Activated CD8-positive, alpha-beta T cell treated with anti-CD3 and anti-CD28 coated beads for 36 hours (primary cell): Measurements from ENCODE around the gene SLC4A2. TPM values are rescaled to one million over a fixed set of nuclear protein-coding genes. Genes with fewer than 3 reads are reported as not detected.
"Not testable (repeated sequence)": the region's sequence is repeated elsewhere in the genome, so short reads cannot be mapped to it uniquely, and the experiment has no call there.

ENCODE experiments used
- ATAC-seq: fragments of 200-7000 bp; cut with Tn5 transposase; one replicate; pipeline ENCODE4 v1.10.0; 2021; ENCODE audit warnings: mild to moderate bottlenecking, moderate library complexity
- CTCF ChIA-PET: fragments of 350-600 bp; sonication (Branson Sonifier 250); formaldehyde crosslinking; loops from one replicate; lab custom pipeline; 2021; ENCODE audit warnings: antibody characterized with exemption; lab: Charles Lee
- POLR2A ChIA-PET: fragments of 350-600 bp; sonication (Branson Sonifier 250); formaldehyde crosslinking; loops from one replicate; lab custom pipeline; 2021; ENCODE audit warnings: antibody characterized with exemption; lab: Charles Lee
- DNase-seq: peaks from one replicate; pipeline ENCODE4 v3.0.0-alpha.2; 2020
- H3K27ac Mint-ChIP-seq: one replicate; pipeline ENCODE4 v1.8.0; 2021; ENCODE audit warnings: mild to moderate bottlenecking, mixed read lengths
- H3K27me3 Mint-ChIP-seq: one replicate; pipeline ENCODE4 v1.8.0; 2021; ENCODE audit warnings: mixed read lengths
- H3K36me3 Mint-ChIP-seq: one replicate; pipeline ENCODE4 v1.8.0; 2021; ENCODE audit warnings: low read depth, mixed read lengths
- H3K4me1 Mint-ChIP-seq: one replicate; pipeline ENCODE4 v1.8.0; 2021; ENCODE audit warnings: low read depth, mixed read lengths
- H3K4me3 Mint-ChIP-seq: one replicate; pipeline ENCODE4 v1.8.0; 2021; ENCODE audit warnings: mild to moderate bottlenecking, moderate library complexity, mixed read lengths
- H3K9me3 Mint-ChIP-seq: one replicate; pipeline ENCODE4 v1.8.0; 2021; ENCODE audit warnings: mixed read lengths
- CTCF ChIP-seq: fragments of 200-600 bp; IDR thresholded peaks from one replicate; pipeline ENCODE4 v1.8.0; 2022; ENCODE audit warnings: antibody characterized with exemption, mild to moderate bottlenecking
- intact Hi-C: fragments of 100-400 bp; cut with micrococcal nuclease; formaldehyde crosslinking; loops from one replicate; pipeline ENCODE4 v1.10.0; 2022
- total RNA-seq, 2 experiments: library from RNA; stranded (reverse); gene quantifications; one replicate each; pipeline ENCODE4 v1.2.3, GENCODE V29; 2021

Gene SLC4A2
- total RNA-seq, 2 experiments from 2014 or later, result 42.7 to 46.1 TPM

GRCh38 chr7:151011097-151011409 is 48.3 kb upstream of the SLC4A2 start:
- intact Hi-C loops, result no loop called here
- ATAC-seq (no peak), DNase-seq (no peak)
- TF ChIP-seq CTCF, result no peak
- CTCF ChIA-PET, result interaction anchor here (0.8 to 4.3 kb wide), 12 partner anchors 7 to 134 kb away, joined by 3 to 58 read pairs (median 12); partner anchors contain the start of gene AGAP3
- POLR2A ChIA-PET, result interaction anchor here (0.7 to 2.2 kb wide), 4 partner anchors 13 to 48 kb away, joined by 3 to 8 read pairs (median 4); partner anchors contain the start of genes ABCB8 and SLC4A2
- H3K9me3 Mint-ChIP-seq, result no peaks in the 10 kb centered on the region
- no peaks in the 10 kb centered on the region for H3K27me3 Mint-ChIP-seq
- peaks cover 68% of the 10 kb centered on the region for H3K4me1 Mint-ChIP-seq
- peak overlapping the region; percentile 63 for H3K4me3 Mint-ChIP-seq
- peak overlapping the region; percentile 84 for H3K27ac Mint-ChIP-seq
- peaks cover 14% of the 10 kb centered on the region for H3K36me3 Mint-ChIP-seq

GRCh38 chr7:151011616-151012015 is 47.8 kb upstream of the SLC4A2 start:
- ATAC-seq, H3K4me3 Mint-ChIP-seq, DNase-seq, H3K9me3 Mint-ChIP-seq, H3K27ac Mint-ChIP-seq, H3K27me3 Mint-ChIP-seq, intact Hi-C loops: not testable (repeated sequence)
- ChIA-PET POLR2A (interaction anchor here (0.7 to 2.2 kb wide), 3 partner anchors 17 to 32 kb away, joined by 3 to 8 read pairs (median 4); partner anchors contain the start of gene ABCB8), CTCF (interaction anchor here (1.0 to 3.6 kb wide), 4 partner anchors 11 to 113 kb away, joined by 3 to 28 read pairs (median 10); no protein-coding TSS in a partner anchor)
- peaks cover 72% of the 10 kb centered on the region for H3K4me1 Mint-ChIP-seq
- peaks cover 14% of the 10 kb centered on the region for H3K36me3 Mint-ChIP-seq

GRCh38 chr7:151012031-151012692 is 47.2 kb upstream of the SLC4A2 start:
- Mint-ChIP-seq H3K27me3 (no peaks in the 10 kb centered on the region), H3K27ac (peak overlapping the region; percentile 50), H3K4me3 (peak overlapping the region; percentile 1), H3K36me3 (peaks cover 14% of the 10 kb centered on the region), H3K4me1 (peaks cover 76% of the 10 kb centered on the region), H3K9me3 (no peaks in the 10 kb centered on the region)
- intact Hi-C loops, result no loop called here
- CTCF ChIA-PET, result interaction anchor here (0.9 to 8.6 kb wide), 7 partner anchors 10 to 114 kb away, joined by 3 to 73 read pairs (median 6); partner anchors contain the start of gene ABCB8
- POLR2A ChIA-PET, result interaction anchor here (0.7 to 2.2 kb wide), 4 partner anchors 10 to 33 kb away, joined by 3 to 8 read pairs (median 4); partner anchors contain the start of gene ABCB8
- DNase-seq (no peak), ATAC-seq (no peak)
- no peak for TF ChIP-seq CTCF

- Mint-ChIP-seq H3K27ac (peak overlapping the region; percentile 50), H3K4me3 (peak overlapping the region; percentile 1), H3K36me3 (peaks cover 14% of the 10 kb centered on the region), H3K9me3 (no peaks in the 10 kb centered on the region), H3K27me3 (peaks cover 1% of the 10 kb centered on the region), H3K4me1 (peaks cover 76% of the 10 kb centered on the region)
- no peak for DNase-seq
- ChIA-PET POLR2A (interaction anchor here (0.8 kb wide), 1 partner anchor 9 kb away, joined by 3 read pairs; no protein-coding TSS in a partner anchor), CTCF (interaction anchor here (0.9 to 8.6 kb wide), 6 partner anchors 17 to 98 kb away, joined by 3 to 73 read pairs (median 6); partner anchors contain the start of gene ABCB8)
- intact Hi-C loops, result no loop called here
- TF ChIP-seq CTCF, result peak; percentile 51
- ATAC-seq, result no peak
Observed at GRCh38 chr7:151012911-151013347, 46.5 kb upstream of the SLC4A2 start.

GRCh38 chr7:151013356-151013732 is 46.0 kb upstream of the SLC4A2 start:
- H3K27me3 Mint-ChIP-seq, result peaks cover 1% of the 10 kb centered on the region
- peak overlapping the region; percentile 75 for H3K4me3 Mint-ChIP-seq
- TF ChIP-seq CTCF, result no peak
- H3K36me3 Mint-ChIP-seq, result peaks cover 14% of the 10 kb centered on the region
- intact Hi-C loops, result no loop called here
- no peak overlapping the region for H3K27ac Mint-ChIP-seq
- POLR2A ChIA-PET, result interaction anchor here (0.7 to 1.6 kb wide), 4 partner anchors 15 to 72 kb away, joined by 3 to 7 read pairs (median 4); partner anchors contain the start of gene ABCB8
- CTCF ChIA-PET, result interaction anchor here (0.8 to 8.6 kb wide), 7 partner anchors 16 to 98 kb away, joined by 3 to 73 read pairs (median 6); partner anchors contain the start of gene ABCB8
- DNase-seq (no peak), ATAC-seq (peak; percentile 2)
- peaks cover 76% of the 10 kb centered on the region for H3K4me1 Mint-ChIP-seq
- H3K9me3 Mint-ChIP-seq, result no peaks in the 10 kb centered on the region
